K562 (cell line): ENCODE results near the gene GIPR. TPM values are rescaled to one million over a fixed set of nuclear protein-coding genes. Genes with fewer than 3 reads are reported as not detected.

Experiments used
- CREB3L1 ChIP-seq: fragments of 450-650 bp; IDR thresholded peaks from 2 replicates; pipeline ENCODE4 v1.6.1; 2014; ENCODE audit warnings: low read depth, mild to moderate bottlenecking, moderate library complexity, borderline replicate concordance
- CTCF ChIP-seq, 3 experiments: IDR thresholded peaks in 2 of 3; conservative IDR thresholded peaks in 1 of 3; 2 replicates each; pipeline ENCODE4 v1.5.1; 2011 to 2012; ENCODE audit warnings: low read length in 3 of 3, mild to moderate bottlenecking in 3 of 3, control low read depth in 2 of 3, improper control_type of control experiment in 1 of 3, inconsistent platforms in 1 of 3, low read depth in 1 of 3, mixed read lengths in 1 of 3, moderate library complexity in 1 of 3; ENCODE audit not compliant: insufficient read depth in 2 of 3
- DNMT1 ChIP-seq: fragments of 450-650 bp; IDR thresholded peaks from 2 replicates; pipeline ENCODE4 v1.6.1; 2016; ENCODE audit warnings: antibody characterized with exemption, mild to moderate bottlenecking
- E2F8 ChIP-seq: fragments of 450-650 bp; IDR thresholded peaks from 2 replicates; pipeline ENCODE4 v1.7.1; 2018; ENCODE audit warnings: mild to moderate bottlenecking, low read depth; ENCODE audit not compliant: partially characterized antibody
- ETV1 ChIP-seq: fragments of 450-650 bp; conservative IDR thresholded peaks from 2 replicates; pipeline ENCODE4 v1.6.1; 2016; ENCODE audit warnings: missing genetic modification characterization, control low read depth, low read depth, missing compliant biosample characterization
- GATA2 ChIP-seq: sonication (generic); formaldehyde crosslinking; IDR thresholded peaks from 2 replicates; pipeline ENCODE4 v1.4.0; 2020; ENCODE audit warnings: mild to moderate bottlenecking, missing genetic modification reagents
- HMBOX1 ChIP-seq: sonication (generic); IDR thresholded peaks from 2 replicates; pipeline ENCODE4 v1.6.1; 2016
- MBD1 ChIP-seq: fragments of 250-450 bp; sonication (Bioruptor Pico); IDR thresholded peaks from 2 replicates; pipeline ENCODE4 v1.8.0; 2022; ENCODE audit warnings: inconsistent platforms
- MCM7 ChIP-seq, 2 experiments: fragments of 450-650 bp; IDR thresholded peaks; 2 replicates each; pipeline ENCODE4 v1.6.1; 2016 to 2018
- OTX1 ChIP-seq: fragments of 450-650 bp; formaldehyde crosslinking; IDR thresholded peaks from 2 replicates; pipeline ENCODE4 v1.4.0; 2022; ENCODE audit warnings: mild to moderate bottlenecking
- POLR2G ChIP-seq: fragments of 200-400 bp; formaldehyde crosslinking; IDR thresholded peaks from 2 replicates; pipeline ENCODE4 v1.6.1; 2017; ENCODE audit warnings: low read depth, mild to moderate bottlenecking, antibody characterized with exemption, low read length, moderate library complexity
- PRMT5 ChIP-seq: sonication (generic); formaldehyde crosslinking; IDR thresholded peaks from 2 replicates; pipeline ENCODE4 v1.5.0; 2020; ENCODE audit warnings: missing genetic modification reagents
- RBFOX2 ChIP-seq: fragments of 200-400 bp; formaldehyde crosslinking; IDR thresholded peaks from 2 replicates; pipeline ENCODE4 v1.6.1; 2017; ENCODE audit warnings: low read depth, mild to moderate bottlenecking, low read length, moderate library complexity
- RCOR1 ChIP-seq, 2 experiments: IDR thresholded peaks; 2 replicates each; pipeline ENCODE4 v1.6.1; 2012; ENCODE audit warnings: low read depth in 2 of 2, low read length in 2 of 2, borderline replicate concordance in 1 of 2, improper control_type of control experiment in 1 of 2
- SIN3B ChIP-seq: fragments of 450-650 bp; IDR thresholded peaks from 2 replicates; pipeline ENCODE4 v1.6.1; 2017; ENCODE audit warnings: low read depth, mild to moderate bottlenecking, moderate library complexity
- SMARCA4 ChIP-seq: fragments of 450-650 bp; IDR thresholded peaks from 2 replicates; pipeline ENCODE4 v1.6.1; 2016
- SRSF9 ChIP-seq: fragments of 200-400 bp; formaldehyde crosslinking; IDR thresholded peaks from 2 replicates; pipeline ENCODE4 v1.6.1; 2017; ENCODE audit warnings: low read depth, low read length, borderline replicate concordance
- ZNF121 ChIP-seq: sonication (generic); formaldehyde crosslinking; conservative IDR thresholded peaks from 2 replicates; pipeline ENCODE4 v1.8.0; 2022; ENCODE audit warnings: missing genetic modification reagents
- ZNF431 ChIP-seq: sonication (generic); formaldehyde crosslinking; IDR thresholded peaks from 2 replicates; pipeline ENCODE4 v1.8.0; 2022; ENCODE audit warnings: mild to moderate bottlenecking, missing genetic modification reagents
- polyA plus RNA-seq, 8 experiments: library from polyadenylated mRNA; depleted of rRNA in 4 of 8; stranded (reverse) in 5 of 8; unstranded in 3 of 8; fragments of >200 nt; fragmentation: Nextera tagmentation in 2 of 8; fragmentation: Illumina TruSeq in 1 of 8; extraction: Ambion mirVana in 2 of 8; extraction: Trizol in 1 of 8; gene quantifications; 2 replicates each; pipeline versions ENCODE4 v1.2.1 to v1.2.3, GENCODE V29; 2011 to 2014; ENCODE audit warnings: inconsistent platforms in 1 of 8, missing spikeins in 1 of 8
- total RNA-seq, 7 experiments: library from RNA; depleted of rRNA in 6 of 7; stranded (reverse); fragments of >200 nt in 6 of 7; fragmentation: Illumina TruSeq in 2 of 7; extraction: Trizol in 2 of 7; gene quantifications; 2 replicates each; pipeline versions ENCODE4 v1.2.1 to v1.2.3, GENCODE V29; 2011 to 2021; ENCODE audit warnings: low replicate concordance in 1 of 7

GIPR gene
- total and polyA plus RNA-seq, 9 of the 15 experiments (the other 6 are each of a cell fraction or from before 2014, with no cell fraction given), result 2.2 to 26.8 (median 12.7) TPM

- TF ChIP-seq E2F8, result peak; percentile 59
- peak; percentile 42; the same call in 1 of the 2 replicates for TF ChIP-seq HMBOX1
- TF ChIP-seq RBFOX2, result peak; percentile 34; the same call in 1 of the 2 replicates
- TF ChIP-seq POLR2G, result peak; percentile 61
- no peak for TF ChIP-seq SIN3B
- no peak for TF ChIP-seq MBD1 (CRISPR knock-in tag)
- TF ChIP-seq ETV1 (tag), result 0 out of 2 replicates have a peak, but pooled peaks have one; percentile 10
- TF ChIP-seq RCOR1 (IDR thresholded peaks at IDR 0.05; ENCODE audit: borderline replicate concordance in 1 of 2, low read depth in 2 of 2, low read length in 2 of 2), result peak in 1 of 2 experiments; percentile 95; a peak in 2 of 4 replicates
- no peak for TF ChIP-seq MCM7 (IDR thresholded peaks at IDR 0.05)
- TF ChIP-seq CREB3L1, result peak; percentile 68; the same call in 1 of the 2 replicates
- TF ChIP-seq SRSF9, result no peak
- no peak for TF ChIP-seq ZNF121 (CRISPR knock-in tag)
- TF ChIP-seq OTX1 (CRISPR knock-in tag), result no peak
- TF ChIP-seq DNMT1, result no peak
- TF ChIP-seq PRMT5, result no peak
- peak; percentile 61; the same call in 1 of the 2 replicates for TF ChIP-seq SMARCA4
- TF ChIP-seq CTCF (IDR thresholded peaks at IDR 0.05 in 2 of 3, conservative IDR thresholded peaks at IDR 0.05 in 1 of 3; ENCODE audit: insufficient read depth in 2 of 3, low read depth in 1 of 3, low read length in 3 of 3), result no peak
- no peak for TF ChIP-seq ZNF431 (CRISPR knock-in tag)
- TF ChIP-seq GATA2 (CRISPR knock-in tag), result no peak
Measured at GRCh38 chr19:45645631-45646344, 22.2 kb upstream of the GIPR start (continued).
